ENCODE measurements around the gene FAM163B. TPM values are rescaled to one million over a fixed set of nuclear protein-coding genes. Genes with fewer than 3 reads are reported as not detected.

Gene FAM163B
- total RNA-seq, 2 experiments from 2014 or later, result not detected

GRCh38 chr9:133538176-133538575 is 71.0 kb downstream of the FAM163B start:
- peaks cover 18% of the 10 kb centered on the region for H3K27me3 Mint-ChIP-seq
- no peak overlapping the region for H3K27ac Mint-ChIP-seq
- ATAC-seq (ENCODE audit: low read depth) (no peak), DNase-seq (no peak)
- no peaks in the 10 kb centered on the region for H3K36me3 Mint-ChIP-seq
- H3K9me3 Mint-ChIP-seq, result no peaks in the 10 kb centered on the region
- H3K4me1 Mint-ChIP-seq, result peaks cover 2% of the 10 kb centered on the region
- no peak overlapping the region for H3K4me3 Mint-ChIP-seq
- POLR2A ChIA-PET, result no interaction called here

GRCh38 chr9:133537257-133537656 is 71.9 kb downstream of the FAM163B start:
- POLR2A ChIA-PET, result no interaction called here
- Mint-ChIP-seq H3K4me1 (peaks cover 4% of the 10 kb centered on the region), H3K27ac (no peak overlapping the region), H3K9me3 (no peaks in the 10 kb centered on the region), H3K27me3 (peaks cover 23% of the 10 kb centered on the region), H3K4me3 (no peak overlapping the region), H3K36me3 (no peaks in the 10 kb centered on the region)
- no peak for ATAC-seq (ENCODE audit: low read depth)
- no peak for DNase-seq

GRCh38 chr9:133536536-133536935 is 72.7 kb downstream of the FAM163B start:
- peaks cover 23% of the 10 kb centered on the region for H3K27me3 Mint-ChIP-seq
- H3K9me3 Mint-ChIP-seq, result no peaks in the 10 kb centered on the region
- DNase-seq (no peak), ATAC-seq (ENCODE audit: low read depth) (no peak)
- H3K4me3 Mint-ChIP-seq, result no peak overlapping the region
- H3K4me1 Mint-ChIP-seq, result peaks cover 4% of the 10 kb centered on the region
- no peaks in the 10 kb centered on the region for H3K36me3 Mint-ChIP-seq
- POLR2A ChIA-PET, result no interaction called here
- H3K27ac Mint-ChIP-seq, result no peak overlapping the region

- Mint-ChIP-seq H3K27ac (no peak overlapping the region), H3K36me3 (no peaks in the 10 kb centered on the region), H3K4me3 (no peak overlapping the region), H3K9me3 (no peaks in the 10 kb centered on the region), H3K4me1 (peaks cover 4% of the 10 kb centered on the region), H3K27me3 (peaks cover 23% of the 10 kb centered on the region)
- POLR2A ChIA-PET, result no interaction called here
- ATAC-seq (ENCODE audit: low read depth) (no peak), DNase-seq (no peak)
Measured at GRCh38 chr9:133536080-133536479, 73.1 kb downstream of the FAM163B start.

- H3K36me3 Mint-ChIP-seq, result no peaks in the 10 kb centered on the region
- H3K27me3 Mint-ChIP-seq, result peaks cover 23% of the 10 kb centered on the region
- DNase-seq, result no peak
- peaks cover 4% of the 10 kb centered on the region for H3K4me1 Mint-ChIP-seq
- POLR2A ChIA-PET, result no interaction called here
- no peak for ATAC-seq (ENCODE audit: low read depth)
- H3K4me3 Mint-ChIP-seq, result no peak overlapping the region
- no peak overlapping the region for H3K27ac Mint-ChIP-seq
- no peaks in the 10 kb centered on the region for H3K9me3 Mint-ChIP-seq
Measured at GRCh38 chr9:133535306-133535877, 73.8 kb downstream of the FAM163B start.

- ATAC-seq (ENCODE audit: low read depth) (peak; percentile 28), DNase-seq (no peak)
- Mint-ChIP-seq H3K4me1 (peaks cover 4% of the 10 kb centered on the region), H3K27ac (no peak within 1 kb of the TSS), H3K36me3 (no peaks in the 10 kb centered on the region), H3K27me3 (peaks cover 23% of the 10 kb centered on the region), H3K4me3 (no peak within 1 kb of the TSS), H3K9me3 (no peaks in the 10 kb centered on the region)
- POLR2A ChIA-PET, result no interaction called here
Measured at GRCh38 chr9:133534346-133535291, 74.6 kb downstream of the FAM163B start, which contains the start of gene ADAMTSL2. ADAMTSL2 (plus strand) TSS chr9:133534704; CDS start chr9:133536713, 2,009 bp downstream.

GRCh38 chr9:133533857-133534256 is 75.3 kb downstream of the FAM163B start:
- H3K27ac Mint-ChIP-seq, result no peak overlapping the region
- H3K36me3 Mint-ChIP-seq, result no peaks in the 10 kb centered on the region
- no peaks in the 10 kb centered on the region for H3K9me3 Mint-ChIP-seq
- ATAC-seq (ENCODE audit: low read depth), result no peak
- no peak overlapping the region for H3K4me3 Mint-ChIP-seq
- H3K4me1 Mint-ChIP-seq, result peaks cover 2% of the 10 kb centered on the region
- POLR2A ChIA-PET, result no interaction called here
- H3K27me3 Mint-ChIP-seq, result peaks cover 19% of the 10 kb centered on the region
- DNase-seq, result no peak

GRCh38 chr9:133532937-133533668 is 76.1 kb downstream of the FAM163B start:
- ATAC-seq (ENCODE audit: low read depth), result peak; percentile 23
- POLR2A ChIA-PET, result no interaction called here
- no peaks in the 10 kb centered on the region for H3K36me3 Mint-ChIP-seq
- H3K9me3 Mint-ChIP-seq, result no peaks in the 10 kb centered on the region
- peaks cover 2% of the 10 kb centered on the region for H3K4me1 Mint-ChIP-seq
- peaks cover 19% of the 10 kb centered on the region for H3K27me3 Mint-ChIP-seq
- DNase-seq, result peak; percentile 69
- no peak overlapping the region for H3K27ac Mint-ChIP-seq
- no peak overlapping the region for H3K4me3 Mint-ChIP-seq

GRCh38 chr9:133531293-133531692 is 77.9 kb downstream of the FAM163B start:
- Mint-ChIP-seq H3K27me3 (peaks cover 19% of the 10 kb centered on the region), H3K4me3 (no peak overlapping the region), H3K27ac (no peak overlapping the region), H3K4me1 (peaks cover 2% of the 10 kb centered on the region), H3K9me3 (no peaks in the 10 kb centered on the region), H3K36me3 (no peaks in the 10 kb centered on the region)
- POLR2A ChIA-PET, result no interaction called here
- DNase-seq (no peak), ATAC-seq (ENCODE audit: low read depth) (no peak)

GRCh38 chr9:133529874-133530273 is 79.3 kb downstream of the FAM163B start:
- Mint-ChIP-seq H3K27me3 (peaks cover 13% of the 10 kb centered on the region), H3K9me3 (no peaks in the 10 kb centered on the region), H3K27ac (no peak overlapping the region), H3K4me3 (no peak overlapping the region), H3K4me1 (peaks cover 2% of the 10 kb centered on the region), H3K36me3 (no peaks in the 10 kb centered on the region)
- POLR2A ChIA-PET, result interaction anchor here (0.8 kb wide), 1 partner anchor 197 kb away, joined by 3 read pairs; no protein-coding TSS in a partner anchor
- no peak for ATAC-seq (ENCODE audit: low read depth)
- DNase-seq, result no peak

GRCh38 chr9:133529457-133529856 is 79.7 kb downstream of the FAM163B start:
- Mint-ChIP-seq H3K4me3 (no peak overlapping the region), H3K36me3 (no peaks in the 10 kb centered on the region), H3K27me3 (peaks cover 13% of the 10 kb centered on the region), H3K9me3 (no peaks in the 10 kb centered on the region), H3K27ac (no peak overlapping the region), H3K4me1 (peaks cover 2% of the 10 kb centered on the region)
- no peak for DNase-seq
- ATAC-seq (ENCODE audit: low read depth), result no peak
- POLR2A ChIA-PET, result no interaction called here

- DNase-seq, result no peak
- peaks cover 2% of the 10 kb centered on the region for H3K4me1 Mint-ChIP-seq
- no peak overlapping the region for H3K27ac Mint-ChIP-seq
- H3K36me3 Mint-ChIP-seq, result no peaks in the 10 kb centered on the region
- no peak overlapping the region for H3K4me3 Mint-ChIP-seq
- H3K27me3 Mint-ChIP-seq, result peaks cover 9% of the 10 kb centered on the region
- no peaks in the 10 kb centered on the region for H3K9me3 Mint-ChIP-seq
- no peak for ATAC-seq (ENCODE audit: low read depth)
- POLR2A ChIA-PET, result no interaction called here
Measured at GRCh38 chr9:133528876-133529241, 80.3 kb downstream of the FAM163B start.

GRCh38 chr9:133528001-133528875 is 81.0 kb downstream of the FAM163B start:
- Mint-ChIP-seq H3K27ac (no peak overlapping the region), H3K36me3 (no peaks in the 10 kb centered on the region), H3K4me3 (no peak overlapping the region), H3K9me3 (no peaks in the 10 kb centered on the region), H3K27me3 (peaks cover 5% of the 10 kb centered on the region), H3K4me1 (peaks cover 2% of the 10 kb centered on the region)
- no peak for ATAC-seq (ENCODE audit: low read depth)
- DNase-seq, result no peak
- POLR2A ChIA-PET, result no interaction called here

Measured in activated naive CD8-positive, alpha-beta T cell treated with anti-CD3 and anti-CD28 coated beads, Interleukin-2, amount 10 ng/mL, durations not matched to agents 7 days and 5 days (primary cell).